Measurements from ENCODE around the gene NME7. TPM values are rescaled to one million over a fixed set of nuclear protein-coding genes. Genes with fewer than 3 reads are reported as not detected.

NME7 gene
- polyA plus RNA-seq, 1 of the 3 experiments (the other 2 are of a cell fraction) = 13.7 TPM

GRCh38 chr1:169128562-169128961 lies 239.0 kb downstream of the NME7 start:
- 82% methylated on average over 2 of the region's 2 CpGs for WGBS (ENCODE audit: low lambda C conversion rate)
- H3K9me2 ChIP-seq = no peaks in the 10 kb centered on the region
- peaks cover 69 to 92% of the 10 kb centered on the region in 2 experiments for H3K36me3 ChIP-seq (replicated peaks in 1 of 2; ENCODE audit: control insufficient read depth in 1 of 2, insufficient read depth in 2 of 2, low read length in 1 of 2)
- H4K20me1 ChIP-seq (ENCODE audit: insufficient read depth) = no peaks in the 10 kb centered on the region
- H3K27me3 ChIP-seq (ENCODE audit: insufficient read depth) = no peaks in the 10 kb centered on the region
- no peak overlapping the region for H3K4me2 ChIP-seq
- peaks cover 0 to 8% of the 10 kb centered on the region in 2 experiments; a peak in 2 of 4 replicates for H3K4me1 ChIP-seq (ENCODE audit: control insufficient read depth in 1 of 2, insufficient read depth in 2 of 2, low read depth in 1 of 2, low read length in 1 of 2)
- no peak for DNase-seq
- peaks cover 17% of the 10 kb centered on the region for H3K79me2 ChIP-seq (ENCODE audit: insufficient read depth)
- no peak overlapping the region for H3K9ac ChIP-seq
- CTCF ChIA-PET = no interaction called here
- H3K27ac ChIP-seq (ENCODE audit: low read depth in 2 of 2, low read length in 1 of 2) = peak overlapping the region in 1 of 2 experiments; percentile 9; a peak in 1 of 4 replicates
- TF ChIP-seq SIN3A (IDR thresholded peaks at IDR 0.05; ENCODE audit: borderline replicate concordance, low read depth, low read length) = no peak
- TF ChIP-seq MXI1 (IDR thresholded peaks at IDR 0.05; ENCODE audit: low read depth, low read length) = no peak
- TF ChIP-seq CHD2 (IDR thresholded peaks at IDR 0.05; ENCODE audit: low read length, partially characterized antibody) = no peak
- no peak for TF ChIP-seq TCF12 (IDR thresholded peaks at IDR 0.05)
- TF ChIP-seq RAD21 (IDR thresholded peaks at IDR 0.05; ENCODE audit: low read length) = no peak
- no peak for TF ChIP-seq NFIC (IDR thresholded peaks at IDR 0.05; ENCODE audit: borderline replicate concordance)
- TF ChIP-seq EP300 (IDR thresholded peaks at IDR 0.05; ENCODE audit: borderline replicate concordance in 1 of 2, low read depth in 1 of 2, low read length in 1 of 2) = no peak
- TF ChIP-seq JUND (IDR thresholded peaks at IDR 0.05) = no peak
- TF ChIP-seq EZH2phosphoT487 (IDR thresholded peaks at IDR 0.05; ENCODE audit: borderline replicate concordance, low read depth) = no peak
- TF ChIP-seq, protein P1, sequence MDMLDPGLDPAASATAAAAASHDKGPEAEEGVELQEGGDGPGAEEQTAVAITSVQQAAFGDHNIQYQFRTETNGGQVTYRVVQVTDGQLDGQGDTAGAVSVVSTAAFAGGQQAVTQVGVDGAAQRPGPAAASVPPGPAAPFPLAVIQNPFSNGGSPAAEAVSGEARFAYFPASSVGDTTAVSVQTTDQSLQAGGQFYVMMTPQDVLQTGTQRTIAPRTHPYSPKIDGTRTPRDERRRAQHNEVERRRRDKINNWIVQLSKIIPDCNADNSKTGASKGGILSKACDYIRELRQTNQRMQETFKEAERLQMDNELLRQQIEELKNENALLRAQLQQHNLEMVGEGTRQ (IDR thresholded peaks at IDR 0.05; ENCODE audit: borderline replicate concordance, low read depth, low read length) = no peak
- no peak for TF ChIP-seq MAX (IDR thresholded peaks at IDR 0.05; ENCODE audit: low read depth)
- TF ChIP-seq TEAD4 (IDR thresholded peaks at IDR 0.05; ENCODE audit: borderline replicate concordance, insufficient read depth) = no peak
- no peak for TF ChIP-seq PBX3 (IDR thresholded peaks at IDR 0.05)
- H3F3A ChIP-seq (replicated peaks; ENCODE audit: insufficient read depth) = peaks cover 16% of the 10 kb centered on the region
- POLR2A ChIA-PET = no interaction called here
- no peaks in the 10 kb centered on the region for H3K9me3 ChIP-seq
- H3K4me3 ChIP-seq (ENCODE audit: low read depth in 2 of 2, low read length in 1 of 2) = no peak overlapping the region
- H2AFZ ChIP-seq (ENCODE audit: low read depth) = no peak overlapping the region

GRCh38 chr1:169127305-169127704 lies 240.3 kb downstream of the NME7 start:
- Histone ChIP-seq H3K4me2 (no peak overlapping the region), H4K20me1 (ENCODE audit: insufficient read depth) (no peaks in the 10 kb centered on the region), H3K4me3 (ENCODE audit: low read depth in 2 of 2, low read length in 1 of 2) (no peak overlapping the region), H3K27me3 (ENCODE audit: insufficient read depth) (no peaks in the 10 kb centered on the region), H3K27ac (ENCODE audit: low read depth in 2 of 2, low read length in 1 of 2) (peak overlapping the region in 1 of 2 experiments; percentile 22; a peak in 1 of 4 replicates), H3K9ac (no peak overlapping the region), H3K79me2 (ENCODE audit: insufficient read depth) (peaks cover 23% of the 10 kb centered on the region), H3K4me1 (ENCODE audit: control insufficient read depth in 1 of 2, insufficient read depth in 2 of 2, low read depth in 1 of 2, low read length in 1 of 2) (peaks cover 0 to 5% of the 10 kb centered on the region in 2 experiments; a peak in 2 of 4 replicates), H3K36me3 (replicated peaks in 1 of 2; ENCODE audit: control insufficient read depth in 1 of 2, insufficient read depth in 2 of 2, low read length in 1 of 2) (peaks cover 60 to 90% of the 10 kb centered on the region in 2 experiments), H2AFZ (ENCODE audit: low read depth) (no peak overlapping the region), H3K9me2 (no peaks in the 10 kb centered on the region), H3K9me3 (no peaks in the 10 kb centered on the region), H3F3A (replicated peaks; ENCODE audit: insufficient read depth) (peaks cover 12% of the 10 kb centered on the region)
- ChIA-PET POLR2A (no interaction called here), CTCF (interaction anchor here (1.4 kb wide), 1 partner anchor 67 kb away, joined by 3 read pairs; no protein-coding TSS in a partner anchor)
- no peak for DNase-seq
- TF ChIP-seq JUND (IDR thresholded peaks at IDR 0.05) (no peak), GATA2 (CRISPR knock-in tag; IDR thresholded peaks at IDR 0.05) (no peak), NRF1 (IDR thresholded peaks at IDR 0.05; ENCODE audit: low read depth, low read length) (no peak), SIN3A (IDR thresholded peaks at IDR 0.05; ENCODE audit: borderline replicate concordance, low read depth, low read length) (no peak), NFIC (IDR thresholded peaks at IDR 0.05; ENCODE audit: borderline replicate concordance) (no peak), MAX (IDR thresholded peaks at IDR 0.05; ENCODE audit: low read depth) (no peak), YY1 (IDR thresholded peaks at IDR 0.05; ENCODE audit: low read depth) (no peak), EZH2phosphoT487 (IDR thresholded peaks at IDR 0.05; ENCODE audit: borderline replicate concordance, low read depth) (no peak), EP300 (IDR thresholded peaks at IDR 0.05; ENCODE audit: borderline replicate concordance in 1 of 2, low read depth in 1 of 2, low read length in 1 of 2) (no peak), MXI1 (IDR thresholded peaks at IDR 0.05; ENCODE audit: low read depth, low read length) (no peak), TEAD4 (IDR thresholded peaks at IDR 0.05; ENCODE audit: borderline replicate concordance, insufficient read depth) (no peak), IRF3 (IDR thresholded peaks at IDR 0.05; ENCODE audit: low read depth, low read length) (no peak), RXRA (IDR thresholded peaks at IDR 0.05; ENCODE audit: borderline replicate concordance, low read depth) (no peak)
- TF ChIP-seq, protein P2, sequence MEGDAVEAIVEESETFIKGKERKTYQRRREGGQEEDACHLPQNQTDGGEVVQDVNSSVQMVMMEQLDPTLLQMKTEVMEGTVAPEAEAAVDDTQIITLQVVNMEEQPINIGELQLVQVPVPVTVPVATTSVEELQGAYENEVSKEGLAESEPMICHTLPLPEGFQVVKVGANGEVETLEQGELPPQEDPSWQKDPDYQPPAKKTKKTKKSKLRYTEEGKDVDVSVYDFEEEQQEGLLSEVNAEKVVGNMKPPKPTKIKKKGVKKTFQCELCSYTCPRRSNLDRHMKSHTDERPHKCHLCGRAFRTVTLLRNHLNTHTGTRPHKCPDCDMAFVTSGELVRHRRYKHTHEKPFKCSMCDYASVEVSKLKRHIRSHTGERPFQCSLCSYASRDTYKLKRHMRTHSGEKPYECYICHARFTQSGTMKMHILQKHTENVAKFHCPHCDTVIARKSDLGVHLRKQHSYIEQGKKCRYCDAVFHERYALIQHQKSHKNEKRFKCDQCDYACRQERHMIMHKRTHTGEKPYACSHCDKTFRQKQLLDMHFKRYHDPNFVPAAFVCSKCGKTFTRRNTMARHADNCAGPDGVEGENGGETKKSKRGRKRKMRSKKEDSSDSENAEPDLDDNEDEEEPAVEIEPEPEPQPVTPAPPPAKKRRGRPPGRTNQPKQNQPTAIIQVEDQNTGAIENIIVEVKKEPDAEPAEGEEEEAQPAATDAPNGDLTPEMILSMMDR (IDR thresholded peaks at IDR 0.05) = no peak
- TF ChIP-seq, protein P1 (IDR thresholded peaks at IDR 0.05; ENCODE audit: borderline replicate concordance, low read depth, low read length) = no peak
- WGBS (ENCODE audit: low lambda C conversion rate) = 77% methylated on average over 3 of the region's 3 CpGs

Data from SK-N-SH (cell line).